ENCODE results near the gene CDC16.

Gene CDC16

GRCh38 chr13:114257014-114257413, 22.3 kb downstream of the CDC16 start:
- H3K36me3 ChIP-seq (ENCODE audit: control insufficient read depth, insufficient read depth, low read length): peaks cover 3% of the 10 kb centered on the region
- H3K27me3 ChIP-seq (ENCODE audit: control insufficient read depth, insufficient read depth, low read length): no peaks in the 10 kb centered on the region

DNA sequence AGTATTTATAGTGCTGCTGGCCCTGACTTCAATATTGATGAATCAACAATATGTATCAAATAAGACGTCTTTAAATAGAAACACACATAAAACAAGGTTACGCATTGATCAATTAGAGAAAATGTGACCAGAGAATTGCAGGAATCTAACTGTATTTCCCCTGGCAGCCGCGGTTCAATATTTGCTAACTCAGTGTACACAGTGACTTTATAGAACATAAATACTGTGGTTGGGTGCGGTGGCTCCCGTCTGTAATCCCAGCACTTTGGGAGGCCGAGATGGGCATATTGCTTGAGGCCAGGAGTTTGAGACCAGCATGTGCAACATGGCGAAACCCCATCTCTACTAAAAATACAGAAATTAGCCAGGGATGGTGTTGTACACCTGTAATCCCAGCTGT, 23.9 kb downstream of the CDC16 start:
- Histone ChIP-seq H3K36me3 (ENCODE audit: control insufficient read depth, insufficient read depth, low read length) (peaks cover 3% of the 10 kb centered on the region), H3K4me3 (ENCODE audit: low read depth, low read length) (no peak overlapping the region), H3K27me3 (ENCODE audit: control insufficient read depth, insufficient read depth, low read length) (no peaks in the 10 kb centered on the region), H3K27ac (no peak overlapping the region), H3K9me3 (ENCODE audit: control insufficient read depth, low read length) (no peaks in the 10 kb centered on the region), H3K4me1 (no peaks in the 10 kb centered on the region), H3K9ac (no peak overlapping the region), H3K79me2 (no peaks in the 10 kb centered on the region), H2AFZ (no peak overlapping the region), H3K4me2 (ENCODE audit: low read length) (no peak overlapping the region)
- TF ChIP-seq CTCF (IDR thresholded peaks at IDR 0.05): no peak

More at GRCh38 chr13:114257014-114257413, 22.3 kb downstream of the CDC16 start:
- no peaks in the 10 kb centered on the region for H3K9me3 ChIP-seq (ENCODE audit: control insufficient read depth, low read length)
- no peak for TF ChIP-seq CTCF (IDR thresholded peaks at IDR 0.05)
- no peaks in the 10 kb centered on the region for H3K4me1 ChIP-seq
- no peak overlapping the region for H2AFZ ChIP-seq
- H3K4me2 ChIP-seq (ENCODE audit: low read length): no peak overlapping the region
- no peak overlapping the region for H3K27ac ChIP-seq
- H3K4me3 ChIP-seq (ENCODE audit: low read depth, low read length): no peak overlapping the region
- no peak overlapping the region for H3K9ac ChIP-seq
- H3K79me2 ChIP-seq: no peaks in the 10 kb centered on the region

DNA sequence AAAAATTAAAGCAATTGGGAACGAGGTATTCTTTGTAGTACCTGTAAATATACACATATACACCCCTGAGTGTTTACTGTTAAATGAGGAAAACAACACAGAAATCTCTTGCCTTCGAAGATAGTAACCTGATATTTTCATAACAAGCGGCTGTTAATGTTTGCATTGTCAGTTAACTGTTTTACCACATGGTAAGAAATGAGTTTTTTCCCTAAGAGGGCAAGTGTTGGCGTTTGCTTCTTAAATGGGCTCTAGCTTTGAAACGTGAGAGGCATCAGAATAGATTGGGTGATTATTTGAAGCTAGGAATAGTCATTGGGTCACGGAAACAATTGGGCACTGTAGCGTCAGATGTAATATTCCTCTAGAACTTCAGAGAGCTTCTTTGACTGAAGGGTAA, 24.7 kb downstream of the CDC16 start:
- Histone ChIP-seq H3K9me3 (ENCODE audit: control insufficient read depth, low read length) (no peaks in the 10 kb centered on the region), H3K36me3 (ENCODE audit: control insufficient read depth, insufficient read depth, low read length) (peaks cover 3% of the 10 kb centered on the region), H3K27ac (no peak overlapping the region), H3K4me3 (ENCODE audit: low read depth, low read length) (no peak overlapping the region), H3K4me1 (no peaks in the 10 kb centered on the region), H2AFZ (no peak overlapping the region), H3K4me2 (ENCODE audit: low read length) (no peak overlapping the region), H3K9ac (no peak overlapping the region), H3K27me3 (ENCODE audit: control insufficient read depth, insufficient read depth, low read length) (no peaks in the 10 kb centered on the region), H3K79me2 (no peaks in the 10 kb centered on the region)
- no peak for TF ChIP-seq CTCF (IDR thresholded peaks at IDR 0.05)

GRCh38 chr13:114259974-114260373, 25.3 kb downstream of the CDC16 start:
- Histone ChIP-seq H3K4me2 (ENCODE audit: low read length) (no peak overlapping the region), H3K27ac (no peak overlapping the region), H3K9ac (no peak overlapping the region), H3K4me3 (ENCODE audit: low read depth, low read length) (no peak overlapping the region), H3K79me2 (no peaks in the 10 kb centered on the region), H3K27me3 (ENCODE audit: control insufficient read depth, insufficient read depth, low read length) (no peaks in the 10 kb centered on the region), H3K4me1 (no peaks in the 10 kb centered on the region), H3K36me3 (ENCODE audit: control insufficient read depth, insufficient read depth, low read length) (peaks cover 3% of the 10 kb centered on the region), H2AFZ (no peak overlapping the region), H3K9me3 (ENCODE audit: control insufficient read depth, low read length) (no peaks in the 10 kb centered on the region)
- no peak for TF ChIP-seq CTCF (IDR thresholded peaks at IDR 0.05)

DNA sequence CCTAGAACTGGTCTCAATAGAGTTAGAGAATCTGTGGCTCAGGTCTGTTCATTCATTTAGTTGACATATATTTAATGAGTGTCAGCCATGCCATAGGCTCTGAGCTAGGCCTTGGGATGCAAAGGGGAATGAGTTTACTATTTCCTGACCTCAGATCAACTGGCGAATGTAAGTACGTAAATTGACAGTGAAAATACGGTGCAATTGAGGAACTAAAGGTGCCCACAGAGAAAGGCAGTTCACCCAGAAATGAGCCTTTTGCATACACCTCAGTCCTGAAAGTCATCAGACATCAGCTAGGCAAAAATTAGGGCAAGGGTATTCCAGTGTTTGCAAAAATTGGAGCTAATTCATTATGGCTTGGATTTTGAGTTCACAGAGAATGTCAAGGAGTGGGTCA, 26.1 kb downstream of the CDC16 start:
- Histone ChIP-seq H3K9ac (no peak overlapping the region), H3K9me3 (ENCODE audit: control insufficient read depth, low read length) (no peaks in the 10 kb centered on the region), H3K4me2 (ENCODE audit: low read length) (no peak overlapping the region), H3K36me3 (ENCODE audit: control insufficient read depth, insufficient read depth, low read length) (peaks cover 3% of the 10 kb centered on the region), H3K27me3 (ENCODE audit: control insufficient read depth, insufficient read depth, low read length) (no peaks in the 10 kb centered on the region), H3K79me2 (no peaks in the 10 kb centered on the region), H2AFZ (no peak overlapping the region), H3K27ac (no peak overlapping the region), H3K4me3 (ENCODE audit: low read depth, low read length) (no peak overlapping the region), H3K4me1 (no peaks in the 10 kb centered on the region)
- TF ChIP-seq CTCF (IDR thresholded peaks at IDR 0.05): no peak

All from parathyroid adenoma (tissue), 2 donors.